Endothelial cell of umbilical vein (primary cell): ENCODE results near the gene RGP1.

Experiments used
- CTCF ChIP-seq, 2 donors: IDR thresholded peaks; 1 replicate in 1 of 2; 2 replicates in 1 of 2; pipeline ENCODE4 v1.5.1; 2011; ENCODE audit warnings: low read length in 2 of 2, mild to moderate bottlenecking in 2 of 2, moderate library complexity in 2 of 2, control low read depth in 1 of 2, inconsistent platforms in 1 of 2, low read depth in 1 of 2; ENCODE audit not compliant: insufficient read depth in 1 of 2; ENCODE audit errors: extremely low read depth in 1 of 2
- EZH2 ChIP-seq: IDR thresholded peaks from 2 replicates; pipeline ENCODE4 v1.6.1; 2012; ENCODE audit warnings: borderline replicate concordance, low read depth, mild to moderate bottlenecking, moderate library complexity, low read length, inconsistent platforms; ENCODE audit not compliant: severe bottlenecking
- JUN ChIP-seq: IDR thresholded peaks from 2 replicates; pipeline ENCODE4 v1.6.1; 2011; ENCODE audit warnings: borderline replicate concordance, low read depth; ENCODE audit not compliant: insufficient read length, insufficient read depth
- MAX ChIP-seq: IDR thresholded peaks from 2 replicates; pipeline ENCODE4 v1.6.1; 2011; ENCODE audit not compliant: insufficient read depth, insufficient read length
- MYC ChIP-seq: IDR thresholded peaks from one replicate; pipeline ENCODE4 v1.6.1; 2011; ENCODE audit warnings: mild to moderate bottlenecking, low read depth, low read length
- POLR2A ChIP-seq: IDR thresholded peaks from 2 replicates; pipeline ENCODE4 v1.6.1; 2012; ENCODE audit warnings: low read depth, mild to moderate bottlenecking, control low read depth, low read length
- POLR2AphosphoS5 ChIP-seq: IDR thresholded peaks from 2 replicates; pipeline ENCODE4 v1.6.1; 2012; ENCODE audit warnings: low read depth, mild to moderate bottlenecking, control low read depth, low read length, moderate library complexity; ENCODE audit not compliant: insufficient read depth

- TF ChIP-seq JUN (no peak), CTCF (IDR thresholded peaks at IDR 0.05; ENCODE audit: extremely low read depth in 1 of 2, insufficient read depth in 1 of 2, low read depth in 1 of 2, low read length in 2 of 2) (no peak), POLR2AphosphoS5 (no peak), EZH2 (no peak), MAX (no peak), POLR2A (no peak), MYC (no peak)
These were observed 42.1 kb upstream of the RGP1 start for GRCh38 chr9:35706951-35707350.
